Calu3 (cell line): ENCODE measurements around the gene APOBEC3C. TPM values are rescaled to one million over a fixed set of nuclear protein-coding genes. Genes with fewer than 3 reads are reported as not detected.
"Not testable (repeated sequence)": the region's sequence is repeated elsewhere in the genome, so short reads cannot be mapped to it uniquely, and the experiment has no call there.

Source experiments
- BruUV-seq: library from RNA; stranded (reverse); fragments of 400-500 nt; replicated peaks from 2 replicates; lab custom pipeline; 2021; lab: Mats Ljungman, UMichigan
- CTCF ChIA-PET: fragments of 300-600 bp; sonication (Branson Sonifier 250); formaldehyde crosslinking; loops from one replicate; lab custom pipeline; 2022; ENCODE audit warnings: antibody characterized with exemption; lab: Charles Lee
- DNase-seq: peaks from one replicate; pipeline ENCODE4 v3.0.0; 2022
- H3K27ac Mint-ChIP-seq: one replicate; pipeline ENCODE4 v1.8.0; 2022; ENCODE audit warnings: mixed read lengths; ENCODE audit not compliant: unreplicated experiment
- H3K27me3 Mint-ChIP-seq: one replicate; pipeline ENCODE4 v1.8.0; 2022; ENCODE audit warnings: mixed read lengths; ENCODE audit not compliant: unreplicated experiment
- H3K36me3 Mint-ChIP-seq: one replicate; pipeline ENCODE4 v1.8.0; 2022; ENCODE audit warnings: mild to moderate bottlenecking, moderate library complexity, mixed read lengths; ENCODE audit not compliant: insufficient read depth, unreplicated experiment
- H3K4me1 Mint-ChIP-seq: one replicate; pipeline ENCODE4 v1.8.0; 2022; ENCODE audit warnings: mild to moderate bottlenecking, low read depth, mixed read lengths; ENCODE audit not compliant: unreplicated experiment
- H3K4me3 Mint-ChIP-seq: one replicate; pipeline ENCODE4 v1.8.0; 2022; ENCODE audit warnings: mild to moderate bottlenecking, low read depth, moderate library complexity, mixed read lengths; ENCODE audit not compliant: unreplicated experiment
- H3K9me3 Mint-ChIP-seq: one replicate; pipeline ENCODE4 v1.8.0; 2022; ENCODE audit warnings: low read depth, mixed read lengths; ENCODE audit not compliant: unreplicated experiment
- intact Hi-C: fragments of 100-400 bp; cut with micrococcal nuclease; formaldehyde crosslinking; loops from one replicate; pipeline ENCODE4 v1.10.0; 2022; ENCODE audit not compliant: unreplicated experiment
- total RNA-seq: library from RNA; stranded (reverse); gene quantifications from 2 replicates; pipeline ENCODE4 v1.2.3, GENCODE V29; 2022
- TF ChIP-seq, protein P1 (sequence below): fragments of 200-600 bp; IDR thresholded peaks from one replicate; pipeline ENCODE4 v1.8.0; 2022; ENCODE audit warnings: antibody characterized with exemption; ENCODE audit not compliant: unreplicated experiment

The APOBEC3C gene
- total RNA-seq, 1 experiment from 2014 or later: 22.2 TPM

DNA sequence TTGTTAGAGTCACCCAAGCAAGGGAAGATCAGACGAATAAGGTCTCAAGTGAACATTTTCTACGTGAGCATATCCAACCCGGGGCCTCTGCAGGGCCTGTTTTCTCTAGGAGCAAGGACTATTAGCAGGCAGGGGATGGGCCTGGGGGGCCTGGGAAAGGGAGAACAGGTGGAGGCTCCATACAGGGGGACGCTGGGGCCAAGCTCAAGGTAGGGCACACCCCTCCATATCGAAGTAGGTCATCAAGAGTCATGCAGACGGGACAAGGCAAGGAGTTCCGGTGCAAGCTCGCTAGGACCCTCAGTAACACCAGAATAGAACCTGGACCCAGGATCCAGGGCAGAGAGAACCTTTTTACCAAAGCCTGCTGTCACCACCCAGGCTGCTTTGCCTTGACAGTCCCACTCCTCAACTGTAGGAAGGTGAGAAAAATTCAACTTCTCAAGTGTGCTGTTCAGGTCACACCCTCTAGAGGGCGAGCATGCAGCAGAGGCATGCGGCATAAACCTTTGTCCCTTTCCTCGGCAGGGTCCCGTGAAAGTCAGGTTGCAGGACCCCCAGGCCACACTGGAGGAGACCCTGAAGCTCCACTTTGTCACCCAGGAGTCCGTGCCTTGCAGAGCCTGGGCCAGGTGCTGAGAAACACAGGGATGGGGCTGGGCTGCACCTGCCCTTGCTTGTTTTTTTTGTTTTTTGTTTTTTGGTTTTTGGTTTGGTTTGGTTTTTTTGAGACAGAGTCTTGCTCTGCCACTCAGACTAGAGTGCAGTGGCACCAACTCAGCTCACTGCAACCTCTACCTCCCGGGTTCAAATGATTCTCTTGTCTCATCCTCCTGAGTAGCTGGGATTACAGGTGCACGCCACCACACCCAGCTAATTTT is 40.5 kb upstream of the APOBEC3C start:
- DNase-seq: peak; percentile 53
- peaks cover 9% of the 10 kb centered on the region for H3K4me1 Mint-ChIP-seq
- intact Hi-C loops: no loop called here
- CTCF ChIA-PET: interaction anchor here (0.6 kb wide), 2 partner anchors 31 to 474 kb away, joined by 4 to 5 read pairs; no protein-coding TSS in a partner anchor
- H3K27me3 Mint-ChIP-seq: peaks cover 18% of the 10 kb centered on the region
- TF ChIP-seq, protein P1, sequence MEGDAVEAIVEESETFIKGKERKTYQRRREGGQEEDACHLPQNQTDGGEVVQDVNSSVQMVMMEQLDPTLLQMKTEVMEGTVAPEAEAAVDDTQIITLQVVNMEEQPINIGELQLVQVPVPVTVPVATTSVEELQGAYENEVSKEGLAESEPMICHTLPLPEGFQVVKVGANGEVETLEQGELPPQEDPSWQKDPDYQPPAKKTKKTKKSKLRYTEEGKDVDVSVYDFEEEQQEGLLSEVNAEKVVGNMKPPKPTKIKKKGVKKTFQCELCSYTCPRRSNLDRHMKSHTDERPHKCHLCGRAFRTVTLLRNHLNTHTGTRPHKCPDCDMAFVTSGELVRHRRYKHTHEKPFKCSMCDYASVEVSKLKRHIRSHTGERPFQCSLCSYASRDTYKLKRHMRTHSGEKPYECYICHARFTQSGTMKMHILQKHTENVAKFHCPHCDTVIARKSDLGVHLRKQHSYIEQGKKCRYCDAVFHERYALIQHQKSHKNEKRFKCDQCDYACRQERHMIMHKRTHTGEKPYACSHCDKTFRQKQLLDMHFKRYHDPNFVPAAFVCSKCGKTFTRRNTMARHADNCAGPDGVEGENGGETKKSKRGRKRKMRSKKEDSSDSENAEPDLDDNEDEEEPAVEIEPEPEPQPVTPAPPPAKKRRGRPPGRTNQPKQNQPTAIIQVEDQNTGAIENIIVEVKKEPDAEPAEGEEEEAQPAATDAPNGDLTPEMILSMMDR: peak; percentile 49
- H3K27ac Mint-ChIP-seq: no peak overlapping the region
- no peaks in the 10 kb centered on the region for H3K36me3 Mint-ChIP-seq
- no TSS peak for BruUV-seq
- peaks cover 3% of the 10 kb centered on the region for H3K9me3 Mint-ChIP-seq
- no peak overlapping the region for H3K4me3 Mint-ChIP-seq

DNA sequence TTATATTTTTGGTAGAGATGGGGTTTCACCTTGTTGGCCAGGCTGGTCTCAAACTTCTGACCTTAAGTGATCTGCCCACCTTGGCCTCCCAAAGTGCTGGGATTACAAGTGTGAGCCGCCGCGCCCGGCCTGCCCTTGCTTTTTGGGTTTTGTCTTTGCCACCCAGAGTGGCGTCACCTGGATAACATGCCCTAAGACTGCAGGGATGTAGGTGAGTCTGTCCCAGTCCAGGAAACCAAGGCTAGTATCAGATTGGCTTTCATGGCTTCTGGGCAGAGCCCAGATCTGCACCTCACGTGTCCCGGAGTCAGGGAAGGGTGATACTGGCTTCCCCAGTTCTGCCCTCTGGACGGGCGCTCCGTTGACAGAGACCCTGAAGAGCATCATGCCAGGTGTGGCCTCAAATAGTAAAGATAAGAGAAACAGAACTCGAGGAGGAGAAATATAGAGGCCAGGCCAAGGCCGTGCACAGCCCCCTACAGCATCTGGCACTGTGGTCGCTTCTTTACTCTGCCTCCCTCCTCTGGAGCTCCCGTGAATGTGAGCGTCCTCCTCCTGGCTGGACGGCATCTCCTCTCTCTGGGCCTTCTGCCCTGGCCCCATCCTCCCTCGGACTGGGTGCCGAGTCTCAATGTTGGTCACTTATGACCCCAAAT is 39.8 kb upstream of the APOBEC3C start:
- Mint-ChIP-seq H3K4me3 (no peak overlapping the region), H3K9me3 (peaks cover 3% of the 10 kb centered on the region), H3K36me3 (no peaks in the 10 kb centered on the region), H3K4me1 (peaks cover 9% of the 10 kb centered on the region), H3K27me3 (peaks cover 18% of the 10 kb centered on the region), H3K27ac (no peak overlapping the region)
- intact Hi-C loops: no loop called here
- CTCF ChIA-PET: interaction anchor here (0.6 kb wide), 2 partner anchors 164 to 475 kb away, joined by 4 read pairs; no protein-coding TSS in a partner anchor
- TF ChIP-seq, protein P1: no peak
- BruUV-seq: no TSS peak
- no peak for DNase-seq

DNA sequence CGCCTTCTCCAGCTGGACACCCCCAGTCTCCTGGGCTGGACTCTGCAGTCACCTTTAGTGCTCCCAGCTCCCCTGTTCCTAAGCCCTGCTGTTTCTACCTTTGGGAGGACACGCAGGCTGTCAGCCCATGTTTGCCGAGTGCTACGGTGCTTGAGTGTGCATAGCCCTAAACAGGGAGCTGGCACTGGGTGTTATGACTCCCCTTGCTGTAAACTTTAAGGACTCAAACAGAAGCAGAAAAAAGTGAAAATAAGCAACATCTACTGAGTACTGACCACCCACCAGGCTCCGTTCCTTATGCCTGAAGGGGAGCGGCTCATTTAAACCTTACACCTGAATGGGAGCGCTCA is 39.3 kb upstream of the APOBEC3C start:
- H3K4me1 Mint-ChIP-seq: peaks cover 9% of the 10 kb centered on the region
- CTCF ChIA-PET: interaction anchor here (0.7 kb wide), 1 partner anchor 526 kb away, joined by 3 read pairs; no protein-coding TSS in a partner anchor
- H3K36me3 Mint-ChIP-seq: no peaks in the 10 kb centered on the region
- BruUV-seq: no TSS peak
- TF ChIP-seq, protein P1: no peak
- intact Hi-C loops: no loop called here
- DNase-seq: no peak
- peaks cover 3% of the 10 kb centered on the region for H3K9me3 Mint-ChIP-seq
- H3K27ac Mint-ChIP-seq: no peak overlapping the region
- H3K27me3 Mint-ChIP-seq: peaks cover 18% of the 10 kb centered on the region
- no peak overlapping the region for H3K4me3 Mint-ChIP-seq

DNA sequence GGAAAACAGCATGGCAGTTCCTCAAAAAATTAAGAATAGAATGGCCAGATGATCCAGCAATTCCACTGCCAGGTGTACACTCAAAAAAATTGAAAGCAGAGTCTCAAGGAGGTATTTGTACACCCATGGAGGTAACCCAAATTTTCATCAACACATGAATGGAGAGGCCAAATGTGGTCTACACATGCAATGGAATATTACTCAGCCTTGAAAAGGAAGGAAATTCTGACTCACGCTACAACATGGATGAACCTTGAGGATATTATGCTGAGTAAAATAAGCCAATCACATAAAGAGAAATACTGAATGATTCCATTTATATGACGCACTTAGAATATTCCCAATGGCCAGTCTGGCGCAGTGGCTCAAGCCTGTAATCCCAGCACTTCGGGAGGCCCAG is 36.8 kb upstream of the APOBEC3C start:
- DNase-seq, CTCF ChIA-PET, intact Hi-C loops, H3K27ac Mint-ChIP-seq, H3K4me3 Mint-ChIP-seq, H3K36me3 Mint-ChIP-seq, H3K27me3 Mint-ChIP-seq, BruUV-seq, H3K4me1 Mint-ChIP-seq, H3K9me3 Mint-ChIP-seq: not testable (repeated sequence)

DNA sequence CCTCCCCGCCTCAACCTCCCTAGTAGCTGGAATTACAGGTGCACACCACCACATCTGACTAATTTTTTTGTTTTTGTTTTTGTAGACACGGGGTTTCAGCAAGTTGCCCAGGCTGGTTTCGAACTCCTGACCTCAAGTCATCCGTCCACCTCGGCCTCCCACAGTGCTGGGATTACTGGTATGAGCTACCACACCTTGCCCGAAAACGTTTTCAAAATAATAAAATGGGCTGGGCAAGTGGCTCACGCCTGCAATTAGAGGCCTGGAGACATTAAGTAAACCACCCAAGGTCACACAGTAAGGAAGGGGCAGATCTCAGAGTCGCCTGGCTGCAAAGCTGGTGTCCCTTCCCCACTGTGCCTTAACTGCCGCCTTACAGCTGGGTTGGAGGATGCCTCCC is 33.5 kb upstream of the APOBEC3C start:
- H3K27ac Mint-ChIP-seq, BruUV-seq, H3K27me3 Mint-ChIP-seq, DNase-seq, H3K4me3 Mint-ChIP-seq, H3K4me1 Mint-ChIP-seq, H3K9me3 Mint-ChIP-seq: not testable (repeated sequence)
- intact Hi-C loops: loop anchor here (5.0 kb wide), 1 partner anchor 58 kb away; no protein-coding TSS in a partner anchor
- CTCF ChIA-PET: interaction anchor here (0.6 kb wide), 1 partner anchor 10 kb away, joined by 7 read pairs; no protein-coding TSS in a partner anchor
- peaks cover 23% of the 10 kb centered on the region for H3K36me3 Mint-ChIP-seq
